ENCODE measurements around the gene CD22.

CD22 gene

GRCh38 chr19:35392742-35393715 lies 64.0 kb downstream of the CD22 start:
- no peak for DNase-seq

GRCh38 chr19:35395382-35396199 lies 66.6 kb downstream of the CD22 start:
- no peak for DNase-seq

- DNase-seq: no peak
Observed at GRCh38 chr19:35396240-35396885, 67.4 kb downstream of the CD22 start.
